Measurements from ENCODE around the gene NXF3.
"Not testable (repeated sequence)": the region's sequence is repeated elsewhere in the genome, so short reads cannot be mapped to it uniquely, and the experiment has no call there.

The NXF3 gene

GRCh38 chrX:103052625-103053024 is 40.3 kb downstream of the NXF3 start:
- Histone ChIP-seq H3K27me3 (ENCODE audit: control insufficient read depth in 1 of 2, insufficient read depth in 2 of 2, low read length in 2 of 2) (no peaks in the 10 kb centered on the region), H3K9ac (ENCODE audit: low read depth in 1 of 2, low read length in 2 of 2) (no peak overlapping the region), H3K36me3 (ENCODE audit: control insufficient read depth in 1 of 2, insufficient read depth in 2 of 2, low read length in 2 of 2) (no peaks in the 10 kb centered on the region), H3K27ac (ENCODE audit: low read depth, low read length) (no peak overlapping the region), H3K9me3 (ENCODE audit: control insufficient read depth in 1 of 2, low read length in 2 of 2) (no peaks in the 10 kb centered on the region), H3K4me3 (ENCODE audit: low read depth in 1 of 2, low read length in 2 of 2) (no peak overlapping the region), H3K4me1 (ENCODE audit: control insufficient read depth in 1 of 2, insufficient read depth in 2 of 2, low read length in 2 of 2) (no peaks in the 10 kb centered on the region)

GRCh38 chrX:103051260-103051789 is 41.6 kb downstream of the NXF3 start:
- no peak overlapping the region for H3K9ac ChIP-seq (ENCODE audit: low read depth in 1 of 2, low read length in 2 of 2)
- no peaks in the 10 kb centered on the region for H3K27me3 ChIP-seq (ENCODE audit: control insufficient read depth in 1 of 2, insufficient read depth in 2 of 2, low read length in 2 of 2)
- H3K9me3 ChIP-seq (ENCODE audit: control insufficient read depth in 1 of 2, low read length in 2 of 2), result no peaks in the 10 kb centered on the region
- no peak overlapping the region for H3K27ac ChIP-seq (ENCODE audit: low read depth, low read length)
- H3K4me3 ChIP-seq (ENCODE audit: low read depth in 1 of 2, low read length in 2 of 2), result no peak overlapping the region
- H3K36me3 ChIP-seq (ENCODE audit: control insufficient read depth in 1 of 2, insufficient read depth in 2 of 2, low read length in 2 of 2), result no peaks in the 10 kb centered on the region
- H3K4me1 ChIP-seq (ENCODE audit: control insufficient read depth in 1 of 2, insufficient read depth in 2 of 2, low read length in 2 of 2), result no peaks in the 10 kb centered on the region

- H3K27me3 ChIP-seq (ENCODE audit: control insufficient read depth in 1 of 2, insufficient read depth in 2 of 2, low read length in 2 of 2); H3K4me3 ChIP-seq (ENCODE audit: low read depth in 1 of 2, low read length in 2 of 2); H3K4me1 ChIP-seq (ENCODE audit: control insufficient read depth in 1 of 2, insufficient read depth in 2 of 2, low read length in 2 of 2); H3K27ac ChIP-seq (ENCODE audit: low read depth, low read length); H3K36me3 ChIP-seq (ENCODE audit: control insufficient read depth in 1 of 2, insufficient read depth in 2 of 2, low read length in 2 of 2); H3K9ac ChIP-seq (ENCODE audit: low read depth in 1 of 2, low read length in 2 of 2); H3K9me3 ChIP-seq (ENCODE audit: control insufficient read depth in 1 of 2, low read length in 2 of 2): not testable (repeated sequence)
Measured at GRCh38 chrX:103033371-103033770, 59.6 kb downstream of the NXF3 start.

Data from duodenal mucosa (tissue), 2 donors.